Peyer's patch (tissue), 4 donors: ENCODE measurements around the gene CSNK1G3. TPM values are rescaled to one million over a fixed set of nuclear protein-coding genes. Genes with fewer than 3 reads are reported as not detected.

ENCODE experiments used
- DNase-seq, 3 donors: peaks; one replicate each; pipeline ENCODE4 v3.0.0-alpha.2; 2017 to 2019
- H3K27ac ChIP-seq, 4 donors: fragments of 200-600 bp; sonication (generic); one replicate each; pipeline ENCODE4 v1.5.1; 2016 to 2019
- H3K27me3 ChIP-seq, 2 donors: fragments of 200-600 bp; sonication (generic); one replicate each; pipeline ENCODE4 v1.5.1; 2019
- H3K36me3 ChIP-seq, 3 donors: fragments of 200-600 bp; sonication (generic); one replicate each; pipeline ENCODE4 v1.5.1; 2016 to 2019
- H3K4me1 ChIP-seq, 4 donors: fragments of 200-600 bp; sonication (generic); one replicate each; pipeline ENCODE4 v1.5.1; 2016 to 2019
- H3K4me3 ChIP-seq, 4 donors: fragments of 200-600 bp; sonication (generic); 1 replicate in 3 of 4; 2 replicates in 1 of 4; pipeline ENCODE4 v1.5.1; 2016 to 2019; ENCODE audit warnings: mild to moderate bottlenecking in 1 of 4
- H3K9me3 ChIP-seq, 4 donors: fragments of 200-600 bp; sonication (generic); one replicate each; pipeline ENCODE4 v1.5.1; 2016 to 2019; ENCODE audit warnings: mild to moderate bottlenecking in 1 of 4
- POLR2A ChIP-seq, 2 donors: fragments of 450-650 bp; IDR thresholded peaks; one replicate each; pipeline ENCODE4 v1.5.1; 2017; ENCODE audit warnings: antibody characterized with exemption in 2 of 2, mild to moderate bottlenecking in 2 of 2, moderate library complexity in 2 of 2
- total RNA-seq, 4 donors: library from RNA; depleted of rRNA; stranded (reverse); fragments of >200 nt; gene quantifications; one replicate each; pipeline ENCODE4 v1.1.0, GENCODE V29; 2016
- TF ChIP-seq, protein P1 (sequence below), 6 experiments: fragments of 450-650 bp in 4 of 6; fragments of 200-600 bp in 2 of 6; sonication (generic) in 1 of 6; IDR thresholded peaks; one replicate each; pipeline ENCODE4 v1.5.1; 2017 to 2019; ENCODE audit warnings: antibody characterized with exemption in 6 of 6, mild to moderate bottlenecking in 3 of 6, moderate library complexity in 1 of 6

CSNK1G3 gene
- total RNA-seq, 4 donors from 2014 or later = 30.4 to 66.8 (median 53.0) TPM

DNA sequence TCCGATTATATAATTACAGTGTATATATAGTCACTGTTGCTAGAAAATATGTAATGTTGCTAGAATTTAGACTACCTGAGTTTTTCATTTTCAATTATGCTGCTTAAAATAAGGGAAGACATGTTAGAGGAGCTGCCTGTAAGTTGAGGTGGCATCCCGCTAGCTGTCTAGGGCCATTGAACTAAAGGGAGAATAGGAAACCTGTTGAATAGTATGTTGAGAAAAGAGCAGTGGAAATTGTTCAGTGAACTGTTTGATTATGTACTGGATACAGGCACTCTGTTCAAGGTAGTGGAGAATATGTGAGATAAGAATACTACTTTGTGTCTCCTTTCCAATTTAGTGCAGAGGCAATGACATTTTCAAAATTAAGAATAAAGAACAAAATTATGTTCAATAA, 89.6 kb downstream of the CSNK1G3 start:
- no peaks in the 10 kb centered on the region for H3K36me3 ChIP-seq
- DNase-seq = no peak
- no peaks in the 10 kb centered on the region for H3K4me1 ChIP-seq

DNA sequence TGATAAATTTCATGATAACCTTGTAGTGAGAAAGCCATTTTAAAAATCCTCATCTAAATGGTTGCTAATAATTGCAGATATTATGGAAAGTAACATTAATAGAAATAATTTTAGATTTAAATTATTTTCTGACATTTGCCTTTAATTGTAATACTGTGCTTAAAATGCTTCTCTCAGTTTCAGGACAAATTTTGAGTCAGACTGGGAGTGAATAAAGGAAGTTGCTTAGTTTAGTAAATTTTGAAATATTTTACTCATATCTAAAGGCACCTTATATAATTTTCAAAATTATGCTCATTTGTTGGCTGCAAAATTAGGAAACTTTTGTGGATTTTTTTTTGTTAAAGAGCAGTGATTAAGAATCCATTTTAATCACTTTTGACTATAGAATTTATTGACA, 93.8 kb downstream of the CSNK1G3 start:
- H3K27ac ChIP-seq = no peak overlapping the region
- DNase-seq = no peak

More for the DNA sequence above, 89.6 kb downstream of the CSNK1G3 start:
- Histone ChIP-seq H3K27me3 (no peaks in the 10 kb centered on the region), H3K9me3 (no peaks in the 10 kb centered on the region), H3K27ac (no peak overlapping the region), H3K4me3 (no peak overlapping the region)
- TF ChIP-seq, protein P1, sequence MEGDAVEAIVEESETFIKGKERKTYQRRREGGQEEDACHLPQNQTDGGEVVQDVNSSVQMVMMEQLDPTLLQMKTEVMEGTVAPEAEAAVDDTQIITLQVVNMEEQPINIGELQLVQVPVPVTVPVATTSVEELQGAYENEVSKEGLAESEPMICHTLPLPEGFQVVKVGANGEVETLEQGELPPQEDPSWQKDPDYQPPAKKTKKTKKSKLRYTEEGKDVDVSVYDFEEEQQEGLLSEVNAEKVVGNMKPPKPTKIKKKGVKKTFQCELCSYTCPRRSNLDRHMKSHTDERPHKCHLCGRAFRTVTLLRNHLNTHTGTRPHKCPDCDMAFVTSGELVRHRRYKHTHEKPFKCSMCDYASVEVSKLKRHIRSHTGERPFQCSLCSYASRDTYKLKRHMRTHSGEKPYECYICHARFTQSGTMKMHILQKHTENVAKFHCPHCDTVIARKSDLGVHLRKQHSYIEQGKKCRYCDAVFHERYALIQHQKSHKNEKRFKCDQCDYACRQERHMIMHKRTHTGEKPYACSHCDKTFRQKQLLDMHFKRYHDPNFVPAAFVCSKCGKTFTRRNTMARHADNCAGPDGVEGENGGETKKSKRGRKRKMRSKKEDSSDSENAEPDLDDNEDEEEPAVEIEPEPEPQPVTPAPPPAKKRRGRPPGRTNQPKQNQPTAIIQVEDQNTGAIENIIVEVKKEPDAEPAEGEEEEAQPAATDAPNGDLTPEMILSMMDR (IDR thresholded peaks at IDR 0.05) = no peak
- TF ChIP-seq POLR2A (IDR thresholded peaks at IDR 0.05) = no peak

DNA sequence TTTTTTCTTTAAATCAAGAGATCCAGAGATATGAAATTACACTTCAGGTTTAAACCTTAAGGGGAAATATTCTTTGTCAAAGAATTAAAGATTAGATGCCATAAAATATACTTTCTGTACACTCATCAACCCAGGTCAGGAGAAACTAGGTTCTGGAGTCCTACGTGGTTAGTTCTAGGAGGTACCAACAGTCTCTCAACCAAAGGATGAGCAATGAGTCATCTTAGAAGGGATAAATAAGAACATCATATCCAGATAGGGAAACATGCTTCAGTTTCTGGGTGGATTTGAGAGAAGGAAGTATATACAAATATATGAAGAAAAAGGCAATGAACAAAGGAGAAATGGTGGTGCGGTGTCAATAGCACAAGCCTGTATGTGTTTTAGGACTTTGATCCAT, 98.2 kb downstream of the CSNK1G3 start:
- no peaks in the 10 kb centered on the region for H3K27me3 ChIP-seq
- no peaks in the 10 kb centered on the region for H3K4me1 ChIP-seq
- TF ChIP-seq POLR2A (IDR thresholded peaks at IDR 0.05) = no peak
- TF ChIP-seq, protein P1 (IDR thresholded peaks at IDR 0.05) = no peak
- no peak overlapping the region for H3K27ac ChIP-seq
- no peak overlapping the region for H3K4me3 ChIP-seq
- DNase-seq = no peak
- peaks cover 0 to 14% (median 0%) of the 10 kb centered on the region in 3 donors for H3K36me3 ChIP-seq
- no peaks in the 10 kb centered on the region for H3K9me3 ChIP-seq

More for the DNA sequence above, 93.8 kb downstream of the CSNK1G3 start:
- no peaks in the 10 kb centered on the region for H3K27me3 ChIP-seq
- H3K36me3 ChIP-seq = no peaks in the 10 kb centered on the region
- H3K4me1 ChIP-seq = no peaks in the 10 kb centered on the region
- TF ChIP-seq POLR2A (IDR thresholded peaks at IDR 0.05) = no peak
- TF ChIP-seq, protein P1 (IDR thresholded peaks at IDR 0.05) = no peak
- H3K9me3 ChIP-seq = no peaks in the 10 kb centered on the region
- no peak overlapping the region for H3K4me3 ChIP-seq

DNA sequence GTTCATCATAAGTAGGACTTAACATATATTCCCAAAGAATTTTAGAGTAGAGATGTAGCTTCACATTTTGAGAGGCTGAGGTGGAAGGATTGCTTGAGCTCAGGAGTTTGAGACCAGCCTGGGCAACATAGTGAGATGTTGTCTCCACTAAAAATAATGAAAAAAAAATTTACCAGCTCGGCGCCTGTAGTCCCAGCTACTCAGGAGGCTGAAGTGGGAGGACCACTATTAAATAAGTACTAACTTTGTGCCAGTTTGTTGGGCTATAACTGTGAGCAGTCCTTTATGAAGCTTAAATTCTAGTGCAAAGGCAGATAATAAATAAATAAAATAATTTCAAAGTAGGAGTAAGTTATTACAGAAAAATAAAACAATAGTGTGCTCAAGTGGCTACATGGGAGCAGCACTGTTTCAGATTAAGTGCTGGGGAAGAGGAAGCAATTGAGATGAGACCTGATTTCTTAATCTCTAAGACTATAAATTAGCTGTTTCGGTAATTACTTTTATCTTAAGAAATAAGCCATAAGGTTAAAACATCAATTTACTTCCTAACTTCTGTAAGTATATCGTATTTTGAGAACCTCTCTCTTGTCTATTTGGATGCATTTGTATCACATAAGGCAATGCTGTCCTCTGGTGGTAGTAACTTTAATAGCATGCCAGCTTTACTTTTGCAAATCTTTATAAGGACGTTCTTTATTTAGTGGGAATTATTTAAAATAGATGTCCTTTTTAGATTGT, 98.9 kb downstream of the CSNK1G3 start:
- no peaks in the 10 kb centered on the region for H3K27me3 ChIP-seq

DNA sequence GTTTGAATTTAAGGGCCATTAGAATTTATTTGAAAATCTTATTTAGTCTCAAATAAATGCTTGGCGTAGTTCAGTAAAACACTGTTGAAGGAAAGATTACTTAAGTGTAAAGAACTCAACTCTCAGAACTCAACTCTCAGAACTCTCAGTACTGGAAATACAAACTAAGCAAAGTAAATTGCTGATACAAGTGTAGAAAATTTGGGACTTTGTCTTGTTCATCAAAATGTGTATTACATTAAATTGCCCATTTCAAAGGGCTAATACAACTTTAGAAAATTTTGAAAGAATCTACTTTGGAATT, 99.4 kb downstream of the CSNK1G3 start:
- DNase-seq = no peak
- H3K4me1 ChIP-seq = no peaks in the 10 kb centered on the region
- H3K4me3 ChIP-seq = no peak overlapping the region
- peaks cover 0 to 19% (median 0%) of the 10 kb centered on the region in 3 donors for H3K36me3 ChIP-seq
- H3K9me3 ChIP-seq = no peaks in the 10 kb centered on the region
- no peak overlapping the region for H3K27ac ChIP-seq
- no peak for TF ChIP-seq POLR2A (IDR thresholded peaks at IDR 0.05)
- H3K27me3 ChIP-seq = no peaks in the 10 kb centered on the region

More for the DNA sequence above, 98.9 kb downstream of the CSNK1G3 start:
- Histone ChIP-seq H3K36me3 (peaks cover 0 to 19% (median 0%) of the 10 kb centered on the region in 3 donors), H3K9me3 (no peaks in the 10 kb centered on the region), H3K4me1 (no peaks in the 10 kb centered on the region), H3K4me3 (no peak overlapping the region), H3K27ac (no peak overlapping the region)
- no peak for TF ChIP-seq POLR2A (IDR thresholded peaks at IDR 0.05)
- TF ChIP-seq, protein P1 (IDR thresholded peaks at IDR 0.05) = peak; percentile 86 to 98 (median 97)
- DNase-seq = no peak

DNA sequence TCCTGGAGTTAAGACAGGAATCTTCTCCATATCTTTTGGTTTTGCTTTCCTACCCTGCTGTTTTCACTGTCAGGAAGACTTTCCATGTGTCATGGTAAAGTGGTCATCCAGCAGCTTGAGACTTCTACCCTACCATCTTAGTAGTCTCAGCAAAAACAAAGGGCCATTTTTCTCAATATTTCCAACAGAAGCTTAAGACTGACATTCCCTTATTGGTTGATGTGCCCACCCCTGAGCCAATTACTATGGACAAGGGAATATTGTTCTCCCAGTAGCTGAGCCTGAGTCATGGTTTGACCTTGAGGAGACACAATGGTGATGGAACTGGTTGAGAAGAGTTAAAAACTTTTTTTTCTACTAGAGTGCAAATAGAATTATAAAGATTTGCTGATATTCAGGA, 105.6 kb downstream of the CSNK1G3 start:
- Histone ChIP-seq H3K9me3 (no peaks in the 10 kb centered on the region), H3K36me3 (peaks cover 0 to 19% (median 0%) of the 10 kb centered on the region in 3 donors), H3K27me3 (no peaks in the 10 kb centered on the region), H3K4me1 (no peaks in the 10 kb centered on the region), H3K4me3 (no peak overlapping the region), H3K27ac (no peak overlapping the region)
- no peak for DNase-seq
- TF ChIP-seq, protein P1 (IDR thresholded peaks at IDR 0.05) = no peak
- no peak for TF ChIP-seq POLR2A (IDR thresholded peaks at IDR 0.05)
